Measurements from ENCODE around the gene SLC6A8. TPM values are rescaled to one million over a fixed set of nuclear protein-coding genes. Genes with fewer than 3 reads are reported as not detected.

SLC6A8 gene
- total RNA-seq, 2 experiments from 2014 or later: not detected

GRCh38 chrX:153685751-153686696 is 1.7 kb upstream of the SLC6A8 start:
- CTCF ChIA-PET (ENCODE audit: unreplicated experiment): interaction anchor here (0.6 kb wide), 1 partner anchor 97 kb away, joined by 3 read pairs; no protein-coding TSS in a partner anchor
- TF ChIP-seq EZH2phosphoT487 (IDR thresholded peaks at IDR 0.05; ENCODE audit: borderline replicate concordance, low read depth, low read length): no peak
- no peak for TF ChIP-seq CTCF (conservative IDR thresholded peaks at IDR 0.05; ENCODE audit: low read length)
- H3K9me2 ChIP-seq (ENCODE audit: insufficient read depth, low read length): no peaks in the 10 kb centered on the region
- H3K36me3 ChIP-seq (ENCODE audit: insufficient read depth, low read length): no peaks in the 10 kb centered on the region
- no peak overlapping the region for H3K4me2 ChIP-seq (ENCODE audit: low read length)
- H3K27ac ChIP-seq (ENCODE audit: low read depth, low read length, poor library complexity, severe bottlenecking): no peak overlapping the region
- intact Hi-C loops (cut with micrococcal nuclease; ENCODE audit: unreplicated experiment): loop anchor here (10.0 kb wide), 1 partner anchor 79 kb away; the partner anchor contains the start of gene PLXNB3
- H3K4me3 ChIP-seq (ENCODE audit: low read depth, low read length, poor library complexity, severe bottlenecking): no peak overlapping the region
- H2AFZ ChIP-seq (ENCODE audit: low read length): no peak overlapping the region
- no peaks in the 10 kb centered on the region for H4K20me1 ChIP-seq (ENCODE audit: insufficient read depth, low read length)
- no peaks in the 10 kb centered on the region for H3K4me1 ChIP-seq (ENCODE audit: insufficient read depth, low read length, poor library complexity, severe bottlenecking)
- no peaks in the 10 kb centered on the region for H3K79me2 ChIP-seq (ENCODE audit: insufficient read depth, low read depth, low read length)
- BruUV-seq (replicated peaks): no TSS peak
- POLR2A ChIA-PET: no interaction called here
- H3K9me3 ChIP-seq (ENCODE audit: low read length): no peaks in the 10 kb centered on the region
- DNase-seq (ENCODE audit: low spot score): no peak

- ChIA-PET CTCF (ENCODE audit: unreplicated experiment) (no interaction called here), POLR2A (no interaction called here)
- no TSS peak for BruUV-seq (replicated peaks)
Measured at GRCh38 chrX:153686711-153687110, 1.0 kb upstream of the SLC6A8 start.

More at GRCh38 chrX:153686711-153687110, 1.0 kb upstream of the SLC6A8 start:
- Histone ChIP-seq H3K4me3 (ENCODE audit: low read depth, low read length, poor library complexity, severe bottlenecking) (no peak overlapping the region), H4K20me1 (ENCODE audit: insufficient read depth, low read length) (no peaks in the 10 kb centered on the region), H3K9me2 (ENCODE audit: insufficient read depth, low read length) (no peaks in the 10 kb centered on the region), H3K4me1 (ENCODE audit: insufficient read depth, low read length, poor library complexity, severe bottlenecking) (no peaks in the 10 kb centered on the region), H3K9me3 (ENCODE audit: low read length) (no peaks in the 10 kb centered on the region), H3K36me3 (ENCODE audit: insufficient read depth, low read length) (no peaks in the 10 kb centered on the region), H2AFZ (ENCODE audit: low read length) (no peak overlapping the region), H3K27ac (ENCODE audit: low read depth, low read length, poor library complexity, severe bottlenecking) (no peak overlapping the region), H3K79me2 (ENCODE audit: insufficient read depth, low read depth, low read length) (no peaks in the 10 kb centered on the region), H3K4me2 (ENCODE audit: low read length) (no peak overlapping the region)
- no peak for DNase-seq (ENCODE audit: low spot score)
- no peak for TF ChIP-seq EZH2phosphoT487 (IDR thresholded peaks at IDR 0.05; ENCODE audit: borderline replicate concordance, low read depth, low read length)
- no peak for TF ChIP-seq CTCF (conservative IDR thresholded peaks at IDR 0.05; ENCODE audit: low read length)
- intact Hi-C loops (cut with micrococcal nuclease; ENCODE audit: unreplicated experiment): loop anchor here (10.0 kb wide), 1 partner anchor 78 kb away; the partner anchor contains the start of gene PLXNB3
